Adrenal gland (tissue), 12 donors: ENCODE measurements around the gene TAF15. TPM values are rescaled to one million over a fixed set of nuclear protein-coding genes. Genes with fewer than 3 reads are reported as not detected.

Source experiments
- DNase-seq, 7 donors: peaks; one replicate each; pipeline ENCODE4 v3.0.0-alpha.2; 2019 to 2020
- H3K27ac ChIP-seq, 5 donors: fragments of 200-600 bp; sonication (generic) in 4 of 5; 1 replicate in 3 of 5; 2 replicates in 2 of 5; pipeline versions ENCODE4 v1.5.1 to v1.8.0; 2016 to 2020; ENCODE audit warnings: mild to moderate bottlenecking in 1 of 5
- H3K27me3 ChIP-seq: fragments of 200-600 bp; 2 replicates; pipeline ENCODE4 v1.8.0; 2021
- H3K36me3 ChIP-seq, 2 donors: fragments of 200-600 bp; replicated peaks in 1 of 2; 1 replicate in 1 of 2; 2 replicates in 1 of 2; pipeline versions ENCODE4 v1.5.1 to v1.8.0; 2018 to 2022
- H3K4me1 ChIP-seq, 2 donors: fragments of 200-600 bp; replicated peaks in 1 of 2; 1 replicate in 1 of 2; 2 replicates in 1 of 2; pipeline versions ENCODE4 v1.5.1 to v1.8.0; 2018 to 2021
- H3K4me3 ChIP-seq, 4 donors: fragments of 200-600 bp; sonication (generic) in 3 of 4; one replicate each; pipeline ENCODE4 v1.5.1; 2016 to 2018
- H3K9me3 ChIP-seq, 3 donors: fragments of 200-600 bp; sonication (generic) in 1 of 3; replicated peaks in 1 of 3; 1 replicate in 2 of 3; 2 replicates in 1 of 3; pipeline versions ENCODE4 v1.5.1 to v1.8.0; 2016 to 2021
- CTCF ChIP-seq, 6 experiments: fragments of 450-650 bp in 4 of 6; fragments of 200-600 bp in 2 of 6; sonication (generic) in 1 of 6; IDR thresholded peaks; 1 replicate in 5 of 6; 2 replicates in 1 of 6; pipeline versions ENCODE4 v1.5.1 to v1.8.0; 2016 to 2021; ENCODE audit warnings: antibody characterized with exemption in 6 of 6, mild to moderate bottlenecking in 2 of 6, moderate library complexity in 1 of 6
- POLR2A ChIP-seq, 2 donors: fragments of 450-650 bp; IDR thresholded peaks; one replicate each; pipeline ENCODE4 v1.6.1; 2017; ENCODE audit warnings: antibody characterized with exemption in 2 of 2, mild to moderate bottlenecking in 2 of 2, moderate library complexity in 1 of 2
- WGBS, 4 donors: extraction: QIAGEN DNeasy Blood & Tissue Kit in 2 of 4; methylation state at CpG; one replicate each; pipeline versions ENCODE4 v1.1.5 to v1.1.7; 2013 to 2017; 5-methylcytosine and 5-hydroxymethylcytosine counted together
- intact Hi-C, 2 donors: fragments of 100-400 bp; cut with DNase I; formaldehyde crosslinking; loops; one replicate each; pipeline versions ENCODE4 v1.14.1 to v1.15.0; 2022 to 2023
- polyA plus RNA-seq, 3 donors: library from polyadenylated mRNA; stranded (reverse); fragments of 200-250 nt in 2 of 3; fragments of 350-450 nt in 1 of 3; fragmentation: Illumina TruSeq in 1 of 3; extraction: RNeasy Lipid Tissue Mini Kit (QIAGEN cat#74804) in 1 of 3; gene quantifications; one replicate each; pipeline ENCODE4 v1.2.3, GENCODE V29; 2013 to 2014
- total RNA-seq, 9 donors: library from RNA; depleted of rRNA in 4 of 9; stranded (reverse); fragments of >200 nt in 4 of 9; fragments of 120-200 nt in 1 of 9; fragmentation: NEBNext Ultra II Directional in 1 of 9; extraction: Animal tissue kit (Norgen Biotek cat#: 25700) in 1 of 9; gene quantifications; one replicate each; pipeline versions ENCODE4 v1.1.0 to v1.2.4, GENCODE V29; 2013 to 2023
- donor health status: healthy with polysubstance abuse.
- donor health status: Bipolar disorder and iron deficiency.
- donor health status: DM: yes; HTN: yes; CAD: no.
- donor health status: DM: no; HTN: no; CAD: no.
- donor health status: DM: no; HTN: no; CAD: no.
- donor health status: DM: yes; HTN: yes; CAD: no.

Gene TAF15
- total and polyA plus RNA-seq, 12 donors, result 27.8 to 213 (median 145) TPM

GRCh38 chr17:35801583-35802224 is 7.6 kb upstream of the TAF15 start:
- intact Hi-C loops, result no loop called here
- Histone ChIP-seq H3K4me3 (no peak overlapping the region), H3K27ac (no peak overlapping the region), H3K4me1 (peaks cover 0 to 13% of the 10 kb centered on the region in 2 donors), H3K36me3 (no peaks in the 10 kb centered on the region), H3K27me3 (no peaks in the 10 kb centered on the region), H3K9me3 (no peaks in the 10 kb centered on the region)
- TF ChIP-seq CTCF (IDR thresholded peaks at IDR 0.05), result no peak
- no peak for TF ChIP-seq POLR2A (IDR thresholded peaks at IDR 0.05)
- peak in 6 of 7 donors; percentile 46 to 90 (median 59) for DNase-seq
- WGBS, 4 donors, result 52 to 66% (median 65%) methylated on average over 8 to 9 of the region's 9 CpGs

DNA sequence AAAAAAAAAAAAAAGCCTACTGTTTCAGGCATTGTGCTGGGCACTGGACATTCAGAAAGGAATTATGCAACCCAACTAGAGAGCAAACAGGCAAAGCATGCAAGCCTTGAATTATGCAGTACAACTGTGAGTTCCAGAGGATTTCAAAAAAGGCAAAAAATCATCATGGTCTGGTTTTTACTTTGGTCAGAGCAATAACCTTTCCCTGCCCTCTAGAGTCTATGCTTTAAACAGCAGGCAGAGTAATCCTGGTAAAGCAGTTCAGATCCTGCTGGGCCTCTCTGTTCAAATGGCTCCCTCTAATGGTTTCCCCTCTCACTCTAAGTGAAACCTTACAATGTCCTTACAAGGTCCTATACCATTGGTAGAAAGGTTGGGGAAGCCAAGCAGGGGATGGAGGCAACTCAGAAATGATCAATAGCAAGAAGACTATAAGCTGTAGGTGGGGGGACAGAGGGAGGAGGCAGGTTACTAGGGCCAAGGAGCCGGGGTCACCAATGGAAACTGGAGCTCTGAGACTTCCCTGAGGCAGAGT is 4.6 kb upstream of the TAF15 start:
- peak; percentile 61 to 78 (median 65) for DNase-seq
- Histone ChIP-seq H3K4me1 (peaks cover 4 to 9% of the 10 kb centered on the region in 2 donors), H3K36me3 (no peaks in the 10 kb centered on the region), H3K4me3 (no peak overlapping the region), H3K27me3 (no peaks in the 10 kb centered on the region), H3K9me3 (no peaks in the 10 kb centered on the region), H3K27ac (peak overlapping the region in 1 of 5 donors; percentile 11)
- intact Hi-C loops, result loop anchor here (2.0 to 5.0 kb wide), 2 partner anchors 37 to 40 kb away; no protein-coding TSS in a partner anchor
- no peak for TF ChIP-seq POLR2A (IDR thresholded peaks at IDR 0.05)
- TF ChIP-seq CTCF (IDR thresholded peaks at IDR 0.05), result peak; percentile 65 to 99 (median 94)
- WGBS, 4 donors, result 10 to 53% (median 20%) methylated on average over 1 of the region's 1 CpG

GRCh38 chr17:35807371-35808144 is 1.7 kb upstream of the TAF15 start:
- no peak for TF ChIP-seq CTCF (IDR thresholded peaks at IDR 0.05)
- H3K36me3 ChIP-seq, result no peaks in the 10 kb centered on the region
- DNase-seq, result no peak
- H3K27me3 ChIP-seq, result no peaks in the 10 kb centered on the region
- H3K4me1 ChIP-seq, result peaks cover 14 to 24% of the 10 kb centered on the region in 2 donors
- intact Hi-C loops, result loop anchor here in 1 of 2 donors (5.0 kb wide), 1 partner anchor 40 kb away; no protein-coding TSS in a partner anchor
- H3K4me3 ChIP-seq, result no peak overlapping the region
- no peaks in the 10 kb centered on the region for H3K9me3 ChIP-seq
- WGBS, 4 donors, result 74 to 86% (median 82%) methylated on average over 7 of the region's 7 CpGs
- no peak overlapping the region for H3K27ac ChIP-seq
